Measurements from ENCODE around the gene GRAMD2B.
"Not testable (repeated sequence)": the region's sequence is repeated elsewhere in the genome, so short reads cannot be mapped to it uniquely, and the experiment has no call there.

Gene GRAMD2B

GRCh38 chr5:126422994-126423788 is at the start of gene GRAMD2B:
GRAMD2B (plus strand) TSS chr5:126423409; CDS start chr5:126423607, 198 bp downstream.
- peak; percentile 93 for DNase-seq (ENCODE audit: low read depth, low spot score)

GRCh38 chr5:126374109-126374416 is 49.1 kb upstream of the GRAMD2B start:
- DNase-seq (ENCODE audit: low read depth, low spot score), result no peak

- no peak for DNase-seq (ENCODE audit: low read depth, low spot score)
These were observed 46.8 kb upstream of the GRAMD2B start for GRCh38 chr5:126376443-126376842.

- no peak for DNase-seq (ENCODE audit: low read depth, low spot score)
These were observed 45.8 kb upstream of the GRAMD2B start for GRCh38 chr5:126377424-126377823.

GRCh38 chr5:126380316-126380715 is 42.9 kb upstream of the GRAMD2B start:
- not testable (repeated sequence) for DNase-seq (ENCODE audit: low read depth, low spot score)

GRCh38 chr5:126383246-126383645 is 40.0 kb upstream of the GRAMD2B start:
- no peak for DNase-seq (ENCODE audit: low read depth, low spot score)

- DNase-seq (ENCODE audit: low read depth, low spot score), result no peak
These were observed 39.4 kb upstream of the GRAMD2B start for GRCh38 chr5:126383776-126384175.

GRCh38 chr5:126384985-126385384 is 38.2 kb upstream of the GRAMD2B start:
- no peak for DNase-seq (ENCODE audit: low read depth, low spot score)

- no peak for DNase-seq (ENCODE audit: low read depth, low spot score)
These were observed 37.4 kb upstream of the GRAMD2B start for GRCh38 chr5:126385524-126386502.

- DNase-seq (ENCODE audit: low read depth, low spot score), result no peak
These were observed 34.0 kb upstream of the GRAMD2B start for GRCh38 chr5:126389179-126389578.

GRCh38 chr5:126390051-126390450 is 33.2 kb upstream of the GRAMD2B start:
- no peak for DNase-seq (ENCODE audit: low read depth, low spot score)

GRCh38 chr5:126391386-126391785 is 31.8 kb upstream of the GRAMD2B start:
- DNase-seq (ENCODE audit: low read depth, low spot score), result no peak

GRCh38 chr5:126394211-126394788 is 28.9 kb upstream of the GRAMD2B start:
- no peak for DNase-seq (ENCODE audit: low read depth, low spot score)

GRCh38 chr5:126395198-126395597 is 28.0 kb upstream of the GRAMD2B start:
- no peak for DNase-seq (ENCODE audit: low read depth, low spot score)

- no peak for DNase-seq (ENCODE audit: low read depth, low spot score)
These were observed 27.6 kb upstream of the GRAMD2B start for GRCh38 chr5:126395605-126396004.

- not testable (repeated sequence) for DNase-seq (ENCODE audit: low read depth, low spot score)
These were observed 26.5 kb upstream of the GRAMD2B start for GRCh38 chr5:126396721-126397120.

GRCh38 chr5:126398791-126399190 is 24.4 kb upstream of the GRAMD2B start:
- DNase-seq (ENCODE audit: low read depth, low spot score), result no peak

- DNase-seq (ENCODE audit: low read depth, low spot score), result no peak
These were observed 22.5 kb upstream of the GRAMD2B start for GRCh38 chr5:126400621-126401251.

- DNase-seq (ENCODE audit: low read depth, low spot score), result no peak
These were observed 20.3 kb upstream of the GRAMD2B start for GRCh38 chr5:126402621-126403555.

- DNase-seq (ENCODE audit: low read depth, low spot score), result no peak
These were observed 19.3 kb upstream of the GRAMD2B start for GRCh38 chr5:126403876-126404275.

- no peak for DNase-seq (ENCODE audit: low read depth, low spot score)
These were observed 12.6 kb upstream of the GRAMD2B start for GRCh38 chr5:126410623-126411022.

Measured in iPS DF 19.7 (cell line).